Nephron (organoid): ENCODE data around the gene SLC25A2.
"Not testable (repeated sequence)": the region's sequence is repeated elsewhere in the genome, so short reads cannot be mapped to it uniquely, and the experiment has no call there.

ENCODE experiments used
- H3K27ac Mint-ChIP-seq, 3 experiments: 2 replicates each; pipeline ENCODE4 v1.8.0; 2020; ENCODE audit warnings: mixed read lengths in 3 of 3, mild to moderate bottlenecking in 2 of 3, moderate library complexity in 1 of 3
- H3K27me3 Mint-ChIP-seq: 2 replicates; pipeline ENCODE4 v1.8.0; 2021; ENCODE audit warnings: low read depth, mild to moderate bottlenecking, moderate library complexity, mixed read lengths
- H3K36me3 Mint-ChIP-seq: 2 replicates; pipeline ENCODE4 v1.8.0; 2020; ENCODE audit warnings: low read depth, mixed read lengths
- H3K4me1 Mint-ChIP-seq: 2 replicates; pipeline ENCODE4 v1.8.0; 2020; ENCODE audit warnings: mixed read lengths
- H3K4me3 Mint-ChIP-seq, 3 experiments: 2 replicates each; pipeline ENCODE4 v1.8.0; 2020; ENCODE audit warnings: mild to moderate bottlenecking in 3 of 3, mixed read lengths in 3 of 3, moderate library complexity in 2 of 3
- H3K9me3 Mint-ChIP-seq: 2 replicates; pipeline ENCODE4 v1.8.0; 2020; ENCODE audit warnings: mixed read lengths
- CTCF ChIP-seq, 3 experiments: fragments of 200-600 bp; sonication (generic); IDR thresholded peaks; one replicate each; pipeline ENCODE4 v1.5.0; 2021; ENCODE audit warnings: antibody characterized with exemption in 3 of 3; ENCODE audit not compliant: unreplicated experiment in 3 of 3

The SLC25A2 gene

GRCh38 chr5:141303756-141304155 is at the start of gene SLC25A2:
Gene SLC25A2 (minus strand): TSS chr5:141304049. CDS start chr5:141303865, 184 bp downstream.
- peaks cover 86% of the 10 kb centered on the region for H3K9me3 Mint-ChIP-seq
- no peak within 1 kb of the TSS for H3K27ac Mint-ChIP-seq
- H3K27me3 Mint-ChIP-seq: no peaks in the 10 kb centered on the region
- H3K4me3 Mint-ChIP-seq: no peak within 1 kb of the TSS
- TF ChIP-seq CTCF (IDR thresholded peaks at IDR 0.05; ENCODE audit: unreplicated experiment in 3 of 3): no peak
- no peaks in the 10 kb centered on the region for H3K4me1 Mint-ChIP-seq
- peaks cover 92% of the 10 kb centered on the region for H3K36me3 Mint-ChIP-seq

GRCh38 chr5:141351591-141351990 is 47.7 kb upstream of the SLC25A2 start:
- TF ChIP-seq CTCF (IDR thresholded peaks at IDR 0.05; ENCODE audit: unreplicated experiment in 3 of 3): no peak
- Mint-ChIP-seq H3K27ac (no peak overlapping the region), H3K27me3 (peaks cover 2% of the 10 kb centered on the region), H3K9me3 (peaks cover 58% of the 10 kb centered on the region), H3K4me1 (no peaks in the 10 kb centered on the region), H3K36me3 (peaks cover 35% of the 10 kb centered on the region), H3K4me3 (no peak overlapping the region)

GRCh38 chr5:141349917-141350619 is 46.2 kb upstream of the SLC25A2 start, which contains the start of gene PCDHGB1:
Gene PCDHGB1 (plus strand): TSS chr5:141350099. CDS start chr5:141350261, 162 bp downstream.
- peaks cover 3% of the 10 kb centered on the region for H3K27me3 Mint-ChIP-seq
- no peak for TF ChIP-seq CTCF (IDR thresholded peaks at IDR 0.05; ENCODE audit: unreplicated experiment in 3 of 3)
- peaks cover 26% of the 10 kb centered on the region for H3K36me3 Mint-ChIP-seq
- no peaks in the 10 kb centered on the region for H3K4me1 Mint-ChIP-seq
- H3K27ac Mint-ChIP-seq: no peak within 1 kb of the TSS
- H3K4me3 Mint-ChIP-seq: peak within 1 kb of the TSS in 1 of 3 experiments; percentile 45
- H3K9me3 Mint-ChIP-seq: peaks cover 54% of the 10 kb centered on the region

GRCh38 chr5:141346017-141346416 is 42.2 kb upstream of the SLC25A2 start:
- Mint-ChIP-seq H3K36me3 (peaks cover 25% of the 10 kb centered on the region), H3K9me3 (peaks cover 75% of the 10 kb centered on the region)
- not testable (repeated sequence) for H3K4me1 Mint-ChIP-seq, H3K27me3 Mint-ChIP-seq, H3K27ac Mint-ChIP-seq, H3K4me3 Mint-ChIP-seq

GRCh38 chr5:141345327-141345726 is 41.5 kb upstream of the SLC25A2 start:
- Mint-ChIP-seq H3K27ac (no peak overlapping the region), H3K27me3 (peaks cover 4% of the 10 kb centered on the region), H3K4me3 (no peak overlapping the region), H3K36me3 (peaks cover 24% of the 10 kb centered on the region), H3K4me1 (no peaks in the 10 kb centered on the region), H3K9me3 (peaks cover 76% of the 10 kb centered on the region)
- no peak for TF ChIP-seq CTCF (IDR thresholded peaks at IDR 0.05; ENCODE audit: unreplicated experiment in 3 of 3)

- Mint-ChIP-seq H3K36me3 (peaks cover 22% of the 10 kb centered on the region), H3K4me1 (no peaks in the 10 kb centered on the region), H3K4me3 (no peak overlapping the region), H3K27ac (no peak overlapping the region), H3K27me3 (peaks cover 4% of the 10 kb centered on the region), H3K9me3 (peaks cover 70% of the 10 kb centered on the region)
- no peak for TF ChIP-seq CTCF (IDR thresholded peaks at IDR 0.05; ENCODE audit: unreplicated experiment in 3 of 3)
Measured at GRCh38 chr5:141343953-141344463, 40.2 kb upstream of the SLC25A2 start.
